HepG2 (cell line): Measurements from ENCODE around the gene SLC23A3. TPM values are rescaled to one million over a fixed set of nuclear protein-coding genes. Genes with fewer than 3 reads are reported as not detected.

Experiments used
- CBX5 ChIP-seq: sonication (generic); formaldehyde crosslinking; IDR thresholded peaks from 2 replicates; pipeline ENCODE4 v1.4.0; 2020; ENCODE audit warnings: missing genetic modification reagents, borderline replicate concordance
- CEBPG ChIP-seq: IDR thresholded peaks from 2 replicates; pipeline ENCODE4 v1.6.1; 2016
- FOXK2 ChIP-seq: fragments of 450-650 bp; IDR thresholded peaks from 2 replicates; pipeline ENCODE4 v1.6.1; 2016
- HDAC6 ChIP-seq: fragments of 200-600 bp; sonication (generic); IDR thresholded peaks from 2 replicates; pipeline ENCODE4 v1.7.0; 2017; ENCODE audit warnings: mild to moderate bottlenecking, antibody characterized with exemption, low read length, low read depth
- HMG20B ChIP-seq: conservative IDR thresholded peaks from 2 replicates; pipeline ENCODE4 v1.6.1; 2016; ENCODE audit warnings: missing genetic modification reagents, missing compliant biosample characterization
- KDM1A ChIP-seq: IDR thresholded peaks from 2 replicates; pipeline ENCODE4 v1.6.1; 2016; ENCODE audit warnings: missing compliant biosample characterization
- KMT2A ChIP-seq: sonication (generic); formaldehyde crosslinking; IDR thresholded peaks from 2 replicates; pipeline ENCODE4 v1.4.0; 2020; ENCODE audit warnings: missing genetic modification reagents
- MAZ ChIP-seq, 2 experiments: sonication (generic) in 1 of 2; formaldehyde crosslinking in 1 of 2; IDR thresholded peaks; 2 replicates each; pipeline versions ENCODE4 v1.5.0 to v1.6.1; 2012 to 2020; ENCODE audit warnings: low read depth in 2 of 2, mild to moderate bottlenecking in 2 of 2, borderline replicate concordance in 1 of 2, improper control_type of control experiment in 1 of 2, low read length in 1 of 2, missing genetic modification reagents in 1 of 2, moderate library complexity in 1 of 2
- PCBP1 ChIP-seq: fragments of 200-400 bp; formaldehyde crosslinking; IDR thresholded peaks from 2 replicates; pipeline ENCODE4 v1.6.1; 2017; ENCODE audit warnings: mild to moderate bottlenecking, low read depth, low read length, borderline replicate concordance
- RXRB ChIP-seq: IDR thresholded peaks from 2 replicates; pipeline ENCODE4 v1.6.1; 2016; ENCODE audit warnings: borderline replicate concordance, missing genetic modification reagents, missing compliant biosample characterization
- SNAI1 ChIP-seq: sonication (generic); formaldehyde crosslinking; IDR thresholded peaks from 2 replicates; pipeline ENCODE4 v1.5.0; 2020; ENCODE audit warnings: mild to moderate bottlenecking, missing genetic modification reagents, borderline replicate concordance
- TAF15 ChIP-seq: fragments of 200-400 bp; formaldehyde crosslinking; IDR thresholded peaks from one replicate; pipeline ENCODE4 v1.6.1; 2018; ENCODE audit warnings: mild to moderate bottlenecking, low read depth, low read length; ENCODE audit not compliant: poor library complexity, severe bottlenecking
- ZNF180 ChIP-seq: sonication (generic); formaldehyde crosslinking; IDR thresholded peaks from 2 replicates; pipeline ENCODE4 v1.4.0; 2020; ENCODE audit warnings: low read depth, missing genetic modification reagents, borderline replicate concordance
- ZNF20 ChIP-seq: sonication (generic); formaldehyde crosslinking; IDR thresholded peaks from 2 replicates; pipeline ENCODE4 v1.4.0; 2020; ENCODE audit warnings: mild to moderate bottlenecking, moderate library complexity, missing genetic modification reagents
- ZNF749 ChIP-seq: sonication (generic); formaldehyde crosslinking; IDR thresholded peaks from 2 replicates; pipeline ENCODE4 v1.8.0; 2022; ENCODE audit warnings: mild to moderate bottlenecking, missing genetic modification reagents, moderate library complexity, borderline replicate concordance
- polyA plus RNA-seq, 8 experiments: library from polyadenylated mRNA; depleted of rRNA in 3 of 8; stranded (reverse) in 7 of 8; unstranded in 1 of 8; fragments of >200 nt; fragmentation: Illumina TruSeq in 4 of 8; extraction: Trizol in 4 of 8; gene quantifications; 2 replicates each; pipeline versions ENCODE4 v1.2.1 to v1.2.3, GENCODE V29; 2011 to 2016; ENCODE audit warnings: low read depth in 4 of 8, missing spikeins in 1 of 8, mixed read lengths in 1 of 8; ENCODE audit not compliant: insufficient read depth in 1 of 8
- total RNA-seq, 5 experiments: library from RNA; depleted of rRNA; stranded (reverse); fragments of >200 nt; fragmentation: Illumina TruSeq; extraction: Trizol; gene quantifications; 2 replicates each; pipeline ENCODE4 v1.2.3, GENCODE V29; 2016; ENCODE audit warnings: low read depth in 1 of 5
- TF ChIP-seq, protein P1 (sequence below): sonication (generic); formaldehyde crosslinking; IDR thresholded peaks from 2 replicates; pipeline ENCODE4 v1.4.0; 2020; ENCODE audit warnings: missing genetic modification reagents
- TF ChIP-seq, protein P2 (sequence below): IDR thresholded peaks from 2 replicates; pipeline ENCODE4 v1.6.1; 2016
- TF ChIP-seq, protein P3 (sequence below): sonication (generic); formaldehyde crosslinking; IDR thresholded peaks from 2 replicates; pipeline ENCODE4 v1.5.1; 2020; ENCODE audit warnings: missing genetic modification reagents, mild to moderate bottlenecking, borderline replicate concordance
- TF ChIP-seq, protein P4 (sequence below): sonication (generic); formaldehyde crosslinking; IDR thresholded peaks from 2 replicates; pipeline ENCODE4 v1.4.0; 2020; ENCODE audit warnings: missing genetic modification reagents, borderline replicate concordance
- TF ChIP-seq, protein P5 (sequence below): sonication (generic); formaldehyde crosslinking; conservative IDR thresholded peaks from 2 replicates; pipeline ENCODE4 v1.8.1; 2023; ENCODE audit warnings: missing genetic modification reagents

SLC23A3 gene
- total and polyA plus RNA-seq, 2 of the 13 experiments (the other 11 are each of a cell fraction or from before 2014, with no cell fraction given): 0.38 to 0.78 TPM

DNA sequence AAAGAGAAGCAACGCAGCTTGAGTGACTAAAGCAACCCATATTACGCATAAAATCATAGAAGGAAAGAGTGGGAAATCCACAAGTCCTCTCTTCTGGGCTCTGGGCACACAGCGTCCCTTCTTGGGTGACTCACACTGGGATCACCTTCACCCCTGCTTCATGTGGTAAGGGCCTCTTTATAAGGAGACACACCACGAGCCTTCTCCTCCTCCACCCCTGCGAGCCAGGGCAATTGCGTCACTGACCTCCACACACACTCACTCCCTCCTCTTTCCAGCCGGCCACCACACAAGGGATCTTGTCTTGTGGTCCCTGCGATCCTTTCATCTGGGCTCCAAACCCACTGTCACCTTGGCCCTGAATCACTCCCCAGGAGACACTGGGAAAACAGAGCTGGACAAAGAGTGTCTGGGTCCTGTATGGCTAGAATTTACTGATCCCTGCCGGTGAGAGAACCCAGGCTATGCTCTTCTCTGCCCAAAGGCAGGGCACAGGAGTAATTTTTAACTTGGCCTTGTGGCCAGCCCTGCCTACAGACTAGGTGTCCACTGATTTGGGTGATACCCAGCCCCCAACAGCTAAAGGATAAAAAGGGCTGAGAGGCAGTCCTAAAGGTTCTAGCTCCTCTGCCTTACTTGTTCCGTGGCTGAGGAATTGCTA is 44.5 kb downstream of the SLC23A3 start (continued):
- no peak for TF ChIP-seq HMG20B (CRISPR knock-in tag)
- TF ChIP-seq, protein P1, sequence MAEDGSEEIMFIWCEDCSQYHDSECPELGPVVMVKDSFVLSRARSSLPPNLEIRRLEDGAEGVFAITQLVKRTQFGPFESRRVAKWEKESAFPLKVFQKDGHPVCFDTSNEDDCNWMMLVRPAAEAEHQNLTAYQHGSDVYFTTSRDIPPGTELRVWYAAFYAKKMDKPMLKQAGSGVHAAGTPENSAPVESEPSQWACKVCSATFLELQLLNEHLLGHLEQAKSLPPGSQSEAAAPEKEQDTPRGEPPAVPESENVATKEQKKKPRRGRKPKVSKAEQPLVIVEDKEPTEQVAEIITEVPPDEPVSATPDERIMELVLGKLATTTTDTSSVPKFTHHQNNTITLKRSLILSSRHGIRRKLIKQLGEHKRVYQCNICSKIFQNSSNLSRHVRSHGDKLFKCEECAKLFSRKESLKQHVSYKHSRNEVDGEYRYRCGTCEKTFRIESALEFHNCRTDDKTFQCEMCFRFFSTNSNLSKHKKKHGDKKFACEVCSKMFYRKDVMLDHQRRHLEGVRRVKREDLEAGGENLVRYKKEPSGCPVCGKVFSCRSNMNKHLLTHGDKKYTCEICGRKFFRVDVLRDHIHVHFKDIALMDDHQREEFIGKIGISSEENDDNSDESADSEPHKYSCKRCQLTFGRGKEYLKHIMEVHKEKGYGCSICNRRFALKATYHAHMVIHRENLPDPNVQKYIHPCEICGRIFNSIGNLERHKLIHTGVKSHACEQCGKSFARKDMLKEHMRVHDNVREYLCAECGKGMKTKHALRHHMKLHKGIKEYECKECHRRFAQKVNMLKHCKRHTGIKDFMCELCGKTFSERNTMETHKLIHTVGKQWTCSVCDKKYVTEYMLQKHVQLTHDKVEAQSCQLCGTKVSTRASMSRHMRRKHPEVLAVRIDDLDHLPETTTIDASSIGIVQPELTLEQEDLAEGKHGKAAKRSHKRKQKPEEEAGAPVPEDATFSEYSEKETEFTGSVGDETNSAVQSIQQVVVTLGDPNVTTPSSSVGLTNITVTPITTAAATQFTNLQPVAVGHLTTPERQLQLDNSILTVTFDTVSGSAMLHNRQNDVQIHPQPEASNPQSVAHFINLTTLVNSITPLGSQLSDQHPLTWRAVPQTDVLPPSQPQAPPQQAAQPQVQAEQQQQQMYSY: no peak
- TF ChIP-seq SNAI1 (CRISPR knock-in tag): no peak
- TF ChIP-seq CEBPG (CRISPR knock-in tag): peak; percentile 85
- TF ChIP-seq TAF15: no peak
- TF ChIP-seq KMT2A (CRISPR knock-in tag): peak; percentile 30; the same call in 1 of the 2 replicates
- no peak for TF ChIP-seq MAZ (IDR thresholded peaks at IDR 0.05; ENCODE audit: borderline replicate concordance, low read depth, low read length)
- TF ChIP-seq MAZ (CRISPR knock-in tag; IDR thresholded peaks at IDR 0.05; ENCODE audit: low read depth): no peak
- 0 out of 2 replicates have a peak, but pooled peaks have one; percentile 32 for TF ChIP-seq RXRB
- TF ChIP-seq, protein P2, sequence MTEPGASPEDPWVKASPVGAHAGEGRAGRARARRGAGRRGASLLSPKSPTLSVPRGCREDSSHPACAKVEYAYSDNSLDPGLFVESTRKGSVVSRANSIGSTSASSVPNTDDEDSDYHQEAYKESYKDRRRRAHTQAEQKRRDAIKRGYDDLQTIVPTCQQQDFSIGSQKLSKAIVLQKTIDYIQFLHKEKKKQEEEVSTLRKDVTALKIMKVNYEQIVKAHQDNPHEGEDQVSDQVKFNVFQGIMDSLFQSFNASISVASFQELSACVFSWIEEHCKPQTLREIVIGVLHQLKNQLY: no peak
- TF ChIP-seq CBX5: peak; percentile 60; the same call in 1 of the 2 replicates
- TF ChIP-seq FOXK2: no peak
- TF ChIP-seq, protein P3, sequence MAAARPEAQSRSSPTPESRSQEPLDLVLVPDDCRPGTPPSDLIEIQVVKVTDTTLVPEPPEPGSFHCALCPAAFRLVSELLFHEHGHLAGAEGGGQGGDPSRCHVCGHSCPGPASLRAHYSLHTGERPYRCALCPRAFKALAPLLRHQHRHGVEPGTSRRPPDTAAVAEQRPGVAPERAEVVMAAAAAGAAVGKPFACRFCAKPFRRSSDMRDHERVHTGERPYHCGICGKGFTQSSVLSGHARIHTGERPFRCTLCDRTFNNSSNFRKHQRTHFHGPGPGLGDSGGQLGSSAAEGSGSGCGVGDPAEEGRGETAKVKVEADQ (CRISPR knock-in tag): no peak
- TF ChIP-seq, protein P4, sequence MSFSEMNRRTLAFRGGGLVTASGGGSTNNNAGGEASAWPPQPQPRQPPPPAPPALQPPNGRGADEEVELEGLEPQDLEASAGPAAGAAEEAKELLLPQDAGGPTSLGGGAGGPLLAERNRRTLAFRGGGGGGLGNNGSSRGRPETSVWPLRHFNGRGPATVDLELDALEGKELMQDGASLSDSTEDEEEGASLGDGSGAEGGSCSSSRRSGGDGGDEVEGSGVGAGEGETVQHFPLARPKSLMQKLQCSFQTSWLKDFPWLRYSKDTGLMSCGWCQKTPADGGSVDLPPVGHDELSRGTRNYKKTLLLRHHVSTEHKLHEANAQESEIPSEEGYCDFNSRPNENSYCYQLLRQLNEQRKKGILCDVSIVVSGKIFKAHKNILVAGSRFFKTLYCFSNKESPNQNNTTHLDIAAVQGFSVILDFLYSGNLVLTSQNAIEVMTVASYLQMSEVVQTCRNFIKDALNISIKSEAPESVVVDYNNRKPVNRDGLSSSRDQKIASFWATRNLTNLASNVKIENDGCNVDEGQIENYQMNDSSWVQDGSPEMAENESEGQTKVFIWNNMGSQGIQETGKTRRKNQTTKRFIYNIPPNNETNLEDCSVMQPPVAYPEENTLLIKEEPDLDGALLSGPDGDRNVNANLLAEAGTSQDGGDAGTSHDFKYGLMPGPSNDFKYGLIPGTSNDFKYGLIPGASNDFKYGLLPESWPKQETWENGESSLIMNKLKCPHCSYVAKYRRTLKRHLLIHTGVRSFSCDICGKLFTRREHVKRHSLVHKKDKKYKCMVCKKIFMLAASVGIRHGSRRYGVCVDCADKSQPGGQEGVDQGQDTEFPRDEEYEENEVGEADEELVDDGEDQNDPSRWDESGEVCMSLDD (CRISPR knock-in tag): no peak
- TF ChIP-seq ZNF180 (CRISPR knock-in tag): no peak
- no peak for TF ChIP-seq ZNF749
- TF ChIP-seq, protein P5, sequence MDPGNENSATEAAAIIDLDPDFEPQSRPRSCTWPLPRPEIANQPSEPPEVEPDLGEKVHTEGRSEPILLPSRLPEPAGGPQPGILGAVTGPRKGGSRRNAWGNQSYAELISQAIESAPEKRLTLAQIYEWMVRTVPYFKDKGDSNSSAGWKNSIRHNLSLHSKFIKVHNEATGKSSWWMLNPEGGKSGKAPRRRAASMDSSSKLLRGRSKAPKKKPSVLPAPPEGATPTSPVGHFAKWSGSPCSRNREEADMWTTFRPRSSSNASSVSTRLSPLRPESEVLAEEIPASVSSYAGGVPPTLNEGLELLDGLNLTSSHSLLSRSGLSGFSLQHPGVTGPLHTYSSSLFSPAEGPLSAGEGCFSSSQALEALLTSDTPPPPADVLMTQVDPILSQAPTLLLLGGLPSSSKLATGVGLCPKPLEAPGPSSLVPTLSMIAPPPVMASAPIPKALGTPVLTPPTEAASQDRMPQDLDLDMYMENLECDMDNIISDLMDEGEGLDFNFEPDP (CRISPR knock-in tag): no peak
- TF ChIP-seq KDM1A (CRISPR knock-in tag): no peak
- no peak for TF ChIP-seq HDAC6
- TF ChIP-seq PCBP1: no peak
- TF ChIP-seq ZNF20 (CRISPR knock-in tag): no peak
